HG03025 (cell line): Measurements from ENCODE around the gene TJAP1.
A peak's percentile ranks its signal among the peaks of the same experiment; 100 is the strongest.

ENCODE experiments used
- ATAC-seq: cut with Tn5 transposase; IDR thresholded peaks from one replicate; pipeline ENCODE4 v1.9.1; 2021; ENCODE audit warnings: mild to moderate bottlenecking, moderate library complexity; ENCODE audit not compliant: unreplicated experiment, low FRiP score

Gene TJAP1

GRCh38 chr6:43500921-43501320 is 23.6 kb downstream of the TJAP1 start:
- no peak for ATAC-seq

- no peak for ATAC-seq
Measured at GRCh38 chr6:43502666-43503065, 25.3 kb downstream of the TJAP1 start.

- no peak for ATAC-seq
Measured at GRCh38 chr6:43503443-43503842, 26.1 kb downstream of the TJAP1 start.

GRCh38 chr6:43504756-43505593 is 27.6 kb downstream of the TJAP1 start:
- ATAC-seq: no peak

- no peak for ATAC-seq
Measured at GRCh38 chr6:43505718-43506117, 28.3 kb downstream of the TJAP1 start.

GRCh38 chr6:43506171-43506570 is 28.8 kb downstream of the TJAP1 start:
- no peak for ATAC-seq

GRCh38 chr6:43506667-43507471 is 29.5 kb downstream of the TJAP1 start:
- ATAC-seq: no peak

- ATAC-seq: no peak
Measured at GRCh38 chr6:43508481-43509141, 31.2 kb downstream of the TJAP1 start.

GRCh38 chr6:43509142-43509983 is 32.0 kb downstream of the TJAP1 start:
- ATAC-seq: peak; percentile 7

- ATAC-seq: peak; percentile 67
Measured at GRCh38 chr6:43509984-43510826, 32.8 kb downstream of the TJAP1 start, which contains the start of gene LRRC73. Gene LRRC73, minus strand, starts transcription at chr6:43510346. Its CDS starts 561 bp downstream, at chr6:43509785.

GRCh38 chr6:43510827-43511163 is 33.4 kb downstream of the TJAP1 start:
- no peak for ATAC-seq

- no peak for ATAC-seq
Measured at GRCh38 chr6:43511824-43512415, 34.5 kb downstream of the TJAP1 start.

- no peak for ATAC-seq
Measured at GRCh38 chr6:43515808-43516207, 38.4 kb downstream of the TJAP1 start.

GRCh38 chr6:43516367-43516696 is 39.0 kb downstream of the TJAP1 start:
- no peak for ATAC-seq

GRCh38 chr6:43516697-43517504 is 39.5 kb downstream of the TJAP1 start, which contains the start of the genes POLR1C and YIPF3:
Gene POLR1C, plus strand, starts transcription at chr6:43517089. Its CDS starts 21 bp downstream, at chr6:43517110.
Gene YIPF3, minus strand, starts transcription at chr6:43516926. Its CDS starts 119 bp downstream, at chr6:43516807.
- peak; percentile 82 for ATAC-seq

- ATAC-seq: no peak
Measured at GRCh38 chr6:43517505-43518357, 40.4 kb downstream of the TJAP1 start.

- no peak for ATAC-seq
Measured at GRCh38 chr6:43520097-43520496, 42.7 kb downstream of the TJAP1 start.
